HEK293 (cell line): ENCODE data around the gene SCN10A.

ENCODE experiments used
- CTCF ChIA-PET: fragments of 350-600 bp; formaldehyde crosslinking; extraction: SDS; loops from one replicate; lab custom pipeline; 2021; ENCODE audit warnings: antibody characterized with exemption; lab: Yijun Ruan, JAX
- POLR2A ChIA-PET: fragments of 300-600 bp; formaldehyde crosslinking; extraction: SDS; loops from one replicate; lab custom pipeline; 2020; ENCODE audit warnings: antibody characterized with exemption, inconsistent platforms; lab: Yijun Ruan, JAX
- H3K27ac ChIP-seq: fragments of 200-500 bp; sonication (Bioruptor generic); 2 replicates; pipeline ENCODE4 v1.5.1; 2014; ENCODE audit warnings: low read depth, low read length, control low read depth, inconsistent platforms; ENCODE audit errors: extremely low read depth
- H3K36me3 ChIP-seq, 2 experiments: fragments of 200-500 bp in 1 of 2; sonication (Bioruptor generic) in 1 of 2; 1 replicate in 1 of 2; 2 replicates in 1 of 2; pipeline ENCODE4 v1.5.1; 2014 to 2017; ENCODE audit warnings: inconsistent platforms in 2 of 2, low read length in 2 of 2; ENCODE audit not compliant: control insufficient read depth in 2 of 2, insufficient read depth in 1 of 2
- H3K4me1 ChIP-seq: fragments of 200-500 bp; sonication (Bioruptor generic); 2 replicates; pipeline ENCODE4 v1.5.1; 2014; ENCODE audit warnings: mild to moderate bottlenecking, low read length, inconsistent platforms; ENCODE audit not compliant: control insufficient read depth, insufficient read depth
- H3K4me3 ChIP-seq: 2 replicates; pipeline ENCODE4 v1.5.1; 2011; ENCODE audit warnings: low read depth, mild to moderate bottlenecking, control low read depth, low read length, moderate library complexity
- H3K9me3 ChIP-seq: fragments of 200-500 bp; sonication (Bioruptor generic); 2 replicates; pipeline ENCODE4 v1.5.1; 2014; ENCODE audit warnings: low read depth, low read length, inconsistent platforms; ENCODE audit not compliant: control insufficient read depth, insufficient read depth
- HOXA7 ChIP-seq: sonication (generic); formaldehyde crosslinking; IDR thresholded peaks from 2 replicates; pipeline ENCODE4 v1.8.1; 2022; ENCODE audit warnings: missing genetic modification reagents, borderline replicate concordance
- PATZ1 ChIP-seq: fragments of 450-650 bp; formaldehyde crosslinking; IDR thresholded peaks from 2 replicates; pipeline ENCODE4 v1.5.1; 2016; ENCODE audit warnings: missing biosample characterization, missing genetic modification characterization
- PRDM4 ChIP-seq: fragments of 450-650 bp; formaldehyde crosslinking; IDR thresholded peaks from 2 replicates; pipeline ENCODE4 v1.5.1; 2017; ENCODE audit warnings: missing biosample characterization, missing genetic modification characterization
- TRIM28 ChIP-seq: IDR thresholded peaks from 2 replicates; pipeline ENCODE4 v1.6.1; 2011; ENCODE audit warnings: low read length, control low read depth, borderline replicate concordance
- ZEB2 ChIP-seq: fragments of 450-650 bp; formaldehyde crosslinking; IDR thresholded peaks from 2 replicates; pipeline ENCODE4 v1.5.1; 2016; ENCODE audit warnings: missing biosample characterization, missing genetic modification characterization
- ZFP3 ChIP-seq: fragments of 450-650 bp; formaldehyde crosslinking; IDR thresholded peaks from 2 replicates; pipeline ENCODE4 v1.5.1; 2016; ENCODE audit warnings: low read depth, missing biosample characterization, missing genetic modification characterization
- ZFP37 ChIP-seq: fragments of 450-650 bp; formaldehyde crosslinking; IDR thresholded peaks from 2 replicates; pipeline ENCODE4 v1.5.1; 2016; ENCODE audit warnings: missing biosample characterization, missing genetic modification characterization
- ZNF112 ChIP-seq: fragments of 450-650 bp; formaldehyde crosslinking; IDR thresholded peaks from 2 replicates; pipeline ENCODE4 v1.5.0; 2017; ENCODE audit warnings: missing biosample characterization, missing genetic modification characterization
- ZNF16 ChIP-seq: fragments of 450-650 bp; formaldehyde crosslinking; IDR thresholded peaks from 2 replicates; pipeline ENCODE4 v1.5.1; 2016; ENCODE audit warnings: low read depth, missing biosample characterization, missing genetic modification characterization
- ZNF2 ChIP-seq: fragments of 450-650 bp; formaldehyde crosslinking; IDR thresholded peaks from 2 replicates; pipeline ENCODE4 v1.5.1; 2016; ENCODE audit warnings: missing biosample characterization, missing genetic modification characterization
- ZNF239 ChIP-seq: fragments of 450-650 bp; formaldehyde crosslinking; IDR thresholded peaks from 2 replicates; pipeline ENCODE4 v1.5.1; 2016; ENCODE audit warnings: missing biosample characterization, missing genetic modification characterization
- ZNF280C ChIP-seq: fragments of 450-650 bp; formaldehyde crosslinking; IDR thresholded peaks from 2 replicates; pipeline ENCODE4 v1.5.1; 2016; ENCODE audit warnings: missing biosample characterization, missing genetic modification characterization
- ZNF335 ChIP-seq: fragments of 450-650 bp; formaldehyde crosslinking; conservative IDR thresholded peaks from 2 replicates; pipeline ENCODE4 v1.5.1; 2016; ENCODE audit warnings: missing biosample characterization, missing genetic modification characterization
- ZNF341 ChIP-seq: fragments of 450-650 bp; formaldehyde crosslinking; IDR thresholded peaks from 2 replicates; pipeline ENCODE4; 2016; ENCODE audit warnings: low read depth, missing biosample characterization, missing genetic modification characterization
- ZNF416 ChIP-seq: fragments of 450-650 bp; formaldehyde crosslinking; IDR thresholded peaks from 2 replicates; pipeline ENCODE4 v1.5.1; 2016; ENCODE audit warnings: missing biosample characterization, missing genetic modification characterization
- ZNF433 ChIP-seq: fragments of 450-650 bp; formaldehyde crosslinking; IDR thresholded peaks from 2 replicates; pipeline ENCODE4 v1.5.1; 2016; ENCODE audit warnings: missing biosample characterization, missing genetic modification characterization, low read depth
- ZNF449 ChIP-seq: fragments of 450-650 bp; formaldehyde crosslinking; IDR thresholded peaks from 2 replicates; pipeline ENCODE4 v1.5.1; 2017; ENCODE audit warnings: missing biosample characterization, mild to moderate bottlenecking, missing genetic modification characterization, moderate library complexity
- ZNF48 ChIP-seq: fragments of 450-650 bp; formaldehyde crosslinking; IDR thresholded peaks from 2 replicates; pipeline ENCODE4 v1.5.1; 2016; ENCODE audit warnings: missing biosample characterization, missing genetic modification characterization
- ZNF529 ChIP-seq: fragments of 450-650 bp; formaldehyde crosslinking; IDR thresholded peaks from 2 replicates; pipeline ENCODE4 v1.5.1; 2017; ENCODE audit warnings: missing genetic modification characterization, missing biosample characterization; ENCODE audit not compliant: insufficient replicate concordance
- ZNF558 ChIP-seq: fragments of 450-650 bp; formaldehyde crosslinking; IDR thresholded peaks from 2 replicates; pipeline ENCODE4 v1.5.1; 2016; ENCODE audit warnings: missing biosample characterization, missing genetic modification characterization
- ZNF571 ChIP-seq: fragments of 450-650 bp; formaldehyde crosslinking; IDR thresholded peaks from 2 replicates; pipeline ENCODE4 v1.5.0; 2017; ENCODE audit warnings: missing biosample characterization, missing genetic modification characterization
- ZNF600 ChIP-seq: fragments of 450-650 bp; formaldehyde crosslinking; IDR thresholded peaks from 2 replicates; pipeline ENCODE4 v1.5.1; 2016; ENCODE audit warnings: missing biosample characterization, missing genetic modification characterization
- ZNF658 ChIP-seq: fragments of 450-650 bp; formaldehyde crosslinking; IDR thresholded peaks from 2 replicates; pipeline ENCODE4; 2016; ENCODE audit warnings: missing biosample characterization, missing genetic modification characterization
- ZNF670 ChIP-seq: fragments of 450-650 bp; formaldehyde crosslinking; IDR thresholded peaks from 2 replicates; pipeline ENCODE4 v1.5.1; 2016; ENCODE audit warnings: missing biosample characterization, missing genetic modification characterization, low read depth
- ZNF747 ChIP-seq: fragments of 450-650 bp; formaldehyde crosslinking; IDR thresholded peaks from 2 replicates; pipeline ENCODE4 v1.5.1; 2016; ENCODE audit warnings: missing biosample characterization, missing genetic modification characterization
- ZNF791 ChIP-seq: fragments of 450-650 bp; formaldehyde crosslinking; IDR thresholded peaks from 2 replicates; pipeline ENCODE4 v1.5.1; 2016; ENCODE audit warnings: missing biosample characterization, missing genetic modification characterization
- TF ChIP-seq, protein P1 (sequence below): fragments of 450-650 bp; formaldehyde crosslinking; IDR thresholded peaks from 2 replicates; pipeline ENCODE4 v1.5.1; 2016; ENCODE audit warnings: missing biosample characterization, missing genetic modification characterization

Gene SCN10A

GRCh38 chr3:38805004-38805403 lies 11.0 kb downstream of the SCN10A start:
- no peak overlapping the region for H3K27ac ChIP-seq
- TF ChIP-seq ZNF670 (tag by site-specific recombination), result no peak
- TF ChIP-seq ZNF433 (tag by site-specific recombination), result no peak
- no peak for TF ChIP-seq ZNF529 (tag by site-specific recombination)
- TF ChIP-seq ZNF239 (tag by site-specific recombination), result no peak
- no peak for TF ChIP-seq ZNF112
- no peak for TF ChIP-seq ZNF600 (tag by site-specific recombination)
- TF ChIP-seq ZNF2, result no peak
- no peak for TF ChIP-seq ZNF48 (tag by site-specific recombination)
- TF ChIP-seq ZNF571 (tag by site-specific recombination), result no peak
- no peak for TF ChIP-seq ZNF658 (tag by site-specific recombination)
- TF ChIP-seq ZFP3 (tag by site-specific recombination), result no peak
- no peak for TF ChIP-seq ZNF791 (tag by site-specific recombination)
- no peak for TF ChIP-seq ZNF280C
- TF ChIP-seq PRDM4 (tag by site-specific recombination), result no peak
- TF ChIP-seq ZFP37 (tag by site-specific recombination), result no peak
- TF ChIP-seq PATZ1 (tag by site-specific recombination), result no peak
- no peak for TF ChIP-seq ZNF16 (tag by site-specific recombination)
- H3K4me3 ChIP-seq, result no peak overlapping the region
- CTCF ChIA-PET, result no interaction called here
- no peaks in the 10 kb centered on the region for H3K36me3 ChIP-seq
- no peaks in the 10 kb centered on the region for H3K4me1 ChIP-seq
- POLR2A ChIA-PET, result no interaction called here
- H3K9me3 ChIP-seq, result no peaks in the 10 kb centered on the region

GRCh38 chr3:38800511-38800910 lies 15.5 kb downstream of the SCN10A start:
- POLR2A ChIA-PET, result no interaction called here
- no peak overlapping the region for H3K4me3 ChIP-seq
- no peaks in the 10 kb centered on the region for H3K36me3 ChIP-seq
- H3K27ac ChIP-seq, result no peak overlapping the region
- H3K4me1 ChIP-seq, result no peaks in the 10 kb centered on the region
- H3K9me3 ChIP-seq, result no peaks in the 10 kb centered on the region
- CTCF ChIA-PET, result interaction anchor here (0.6 kb wide), 2 partner anchors 44 to 199 kb away, joined by 3 read pairs; no protein-coding TSS in a partner anchor
- no peak for TF ChIP-seq ZNF747 (tag by site-specific recombination)
- TF ChIP-seq ZNF335 (tag by site-specific recombination), result no peak
- no peak for TF ChIP-seq ZNF416 (tag by site-specific recombination)
- TF ChIP-seq ZNF558, result no peak
- TF ChIP-seq ZNF341 (tag by site-specific recombination), result no peak
- TF ChIP-seq, protein P1, sequence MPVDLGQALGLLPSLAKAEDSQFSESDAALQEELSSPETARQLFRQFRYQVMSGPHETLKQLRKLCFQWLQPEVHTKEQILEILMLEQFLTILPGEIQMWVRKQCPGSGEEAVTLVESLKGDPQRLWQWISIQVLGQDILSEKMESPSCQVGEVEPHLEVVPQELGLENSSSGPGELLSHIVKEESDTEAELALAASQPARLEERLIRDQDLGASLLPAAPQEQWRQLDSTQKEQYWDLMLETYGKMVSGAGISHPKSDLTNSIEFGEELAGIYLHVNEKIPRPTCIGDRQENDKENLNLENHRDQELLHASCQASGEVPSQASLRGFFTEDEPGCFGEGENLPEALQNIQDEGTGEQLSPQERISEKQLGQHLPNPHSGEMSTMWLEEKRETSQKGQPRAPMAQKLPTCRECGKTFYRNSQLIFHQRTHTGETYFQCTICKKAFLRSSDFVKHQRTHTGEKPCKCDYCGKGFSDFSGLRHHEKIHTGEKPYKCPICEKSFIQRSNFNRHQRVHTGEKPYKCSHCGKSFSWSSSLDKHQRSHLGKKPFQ (tag by site-specific recombination), result no peak
- no peak for TF ChIP-seq ZNF449
- TF ChIP-seq TRIM28, result no peak
- TF ChIP-seq HOXA7 (CRISPR knock-in tag), result no peak
- no peak for TF ChIP-seq ZEB2 (tag by site-specific recombination)
